KMS-11 (cell line): Measurements from ENCODE around the gene LINGO3.

Source experiments
- H2AFZ ChIP-seq: fragments of 200-600 bp; sonication (generic); 2 replicates; pipeline ENCODE4 v1.6.1; 2016; ENCODE audit warnings: antibody characterized with exemption, mixed run types, low read depth
- H3K27ac ChIP-seq: fragments of 200-600 bp; sonication (generic); 2 replicates; pipeline ENCODE4 v1.6.1; 2016; ENCODE audit warnings: mild to moderate bottlenecking, mixed run types
- H3K27me3 ChIP-seq: fragments of 200-600 bp; sonication (generic); 2 replicates; pipeline ENCODE4 v1.6.1; 2017; ENCODE audit warnings: mild to moderate bottlenecking, low read depth, mixed run types, moderate library complexity; ENCODE audit not compliant: insufficient read depth
- H3K36me3 ChIP-seq: fragments of 200-600 bp; sonication (generic); 2 replicates; pipeline ENCODE4 v1.6.1; 2017; ENCODE audit warnings: mild to moderate bottlenecking, mixed run types; ENCODE audit not compliant: insufficient read depth
- H3K4me1 ChIP-seq: fragments of 200-600 bp; sonication (generic); 2 replicates; pipeline ENCODE4 v1.6.1; 2016; ENCODE audit warnings: mild to moderate bottlenecking, low read depth, mixed run types; ENCODE audit not compliant: poor library complexity, severe bottlenecking
- H3K4me2 ChIP-seq: fragments of 200-600 bp; sonication (generic); 2 replicates; pipeline ENCODE4 v1.7.0; 2016; ENCODE audit warnings: mild to moderate bottlenecking, mixed run types
- H3K4me3 ChIP-seq: fragments of 200-600 bp; sonication (generic); IDR thresholded peaks from 2 replicates; pipeline ENCODE4 v1.6.1; 2017; ENCODE audit warnings: low read depth, low read length, mixed read lengths; ENCODE audit not compliant: insufficient read depth
- H3K79me2 ChIP-seq: fragments of 200-600 bp; sonication (generic); 2 replicates; pipeline ENCODE4 v1.6.1; 2016; ENCODE audit warnings: low read depth, mixed run types; ENCODE audit not compliant: insufficient read depth
- H3K9ac ChIP-seq: fragments of 200-600 bp; sonication (generic); 2 replicates; pipeline ENCODE4 v1.6.1; 2016; ENCODE audit warnings: mild to moderate bottlenecking, mixed run types
- H4K20me1 ChIP-seq: fragments of 200-600 bp; sonication (generic); 2 replicates; pipeline ENCODE4 v1.6.1; 2016; ENCODE audit warnings: mild to moderate bottlenecking, mixed run types; ENCODE audit not compliant: insufficient read depth
- TF ChIP-seq, protein P1 (sequence below): fragments of 200-600 bp; sonication (generic); conservative IDR thresholded peaks from 2 replicates; pipeline ENCODE4 v1.6.1; 2017; ENCODE audit warnings: low read depth, mild to moderate bottlenecking, antibody characterized with exemption, low read length, moderate library complexity, mixed read lengths

Gene LINGO3

DNA sequence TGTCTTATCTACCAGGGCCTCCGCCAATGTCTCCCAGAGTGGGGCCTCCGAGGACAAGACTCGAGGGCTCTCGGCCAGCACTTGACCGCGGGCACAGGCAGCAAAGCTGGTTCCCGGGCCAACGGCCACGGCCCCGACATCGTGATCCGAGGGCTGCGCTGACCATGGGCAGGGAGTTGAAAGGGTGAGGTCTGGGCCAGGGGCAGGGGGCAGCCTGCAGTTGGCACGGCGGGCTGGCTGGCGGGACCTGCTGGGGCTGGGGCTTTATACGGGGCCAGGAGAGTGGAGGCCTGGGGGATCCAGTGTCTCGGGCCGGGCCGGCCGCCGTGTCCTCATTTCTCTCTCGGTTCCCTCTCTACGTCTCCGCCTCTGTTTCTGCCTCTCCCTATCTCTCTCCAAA is 9.8 kb upstream of the LINGO3 start:
- Histone ChIP-seq H3K4me3 (no peak overlapping the region), H3K4me2 (no peak overlapping the region), H3K27ac (no peak overlapping the region), H3K79me2 (no peaks in the 10 kb centered on the region), H3K27me3 (no peaks in the 10 kb centered on the region; the same call in 1 of the 2 replicates), H3K4me1 (no peaks in the 10 kb centered on the region), H3K36me3 (no peaks in the 10 kb centered on the region), H4K20me1 (no peaks in the 10 kb centered on the region), H3K9ac (no peak overlapping the region), H2AFZ (no peak overlapping the region)
- TF ChIP-seq, protein P1, sequence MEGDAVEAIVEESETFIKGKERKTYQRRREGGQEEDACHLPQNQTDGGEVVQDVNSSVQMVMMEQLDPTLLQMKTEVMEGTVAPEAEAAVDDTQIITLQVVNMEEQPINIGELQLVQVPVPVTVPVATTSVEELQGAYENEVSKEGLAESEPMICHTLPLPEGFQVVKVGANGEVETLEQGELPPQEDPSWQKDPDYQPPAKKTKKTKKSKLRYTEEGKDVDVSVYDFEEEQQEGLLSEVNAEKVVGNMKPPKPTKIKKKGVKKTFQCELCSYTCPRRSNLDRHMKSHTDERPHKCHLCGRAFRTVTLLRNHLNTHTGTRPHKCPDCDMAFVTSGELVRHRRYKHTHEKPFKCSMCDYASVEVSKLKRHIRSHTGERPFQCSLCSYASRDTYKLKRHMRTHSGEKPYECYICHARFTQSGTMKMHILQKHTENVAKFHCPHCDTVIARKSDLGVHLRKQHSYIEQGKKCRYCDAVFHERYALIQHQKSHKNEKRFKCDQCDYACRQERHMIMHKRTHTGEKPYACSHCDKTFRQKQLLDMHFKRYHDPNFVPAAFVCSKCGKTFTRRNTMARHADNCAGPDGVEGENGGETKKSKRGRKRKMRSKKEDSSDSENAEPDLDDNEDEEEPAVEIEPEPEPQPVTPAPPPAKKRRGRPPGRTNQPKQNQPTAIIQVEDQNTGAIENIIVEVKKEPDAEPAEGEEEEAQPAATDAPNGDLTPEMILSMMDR = no peak

DNA sequence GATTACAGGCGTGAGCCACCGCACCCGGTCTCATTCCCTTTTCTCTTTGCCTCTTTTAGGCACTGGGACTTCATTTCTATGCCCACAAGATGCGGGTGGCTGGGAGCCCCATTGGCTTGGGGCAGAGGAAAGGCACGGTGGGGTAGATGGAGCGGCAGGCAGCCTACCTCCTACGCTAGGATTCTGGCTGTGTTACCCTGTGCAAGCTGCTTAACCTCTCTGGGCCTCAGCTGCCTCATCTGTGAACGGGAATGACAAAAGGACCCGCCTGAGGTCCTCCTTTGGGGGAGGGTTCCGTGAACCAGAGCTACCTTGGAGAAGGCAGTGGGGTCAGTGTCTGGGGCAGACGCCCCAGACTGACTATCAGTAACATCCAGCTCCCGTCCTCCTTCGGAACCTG is 9.3 kb upstream of the LINGO3 start:
- Histone ChIP-seq H3K4me2 (no peak overlapping the region), H3K9ac (no peak overlapping the region), H3K27me3 (peaks cover 2% of the 10 kb centered on the region; the same call in 1 of the 2 replicates), H3K36me3 (no peaks in the 10 kb centered on the region), H3K4me3 (no peak overlapping the region), H3K79me2 (no peaks in the 10 kb centered on the region), H3K4me1 (no peaks in the 10 kb centered on the region), H2AFZ (no peak overlapping the region), H4K20me1 (no peaks in the 10 kb centered on the region), H3K27ac (no peak overlapping the region)
- TF ChIP-seq, protein P1 = no peak

DNA sequence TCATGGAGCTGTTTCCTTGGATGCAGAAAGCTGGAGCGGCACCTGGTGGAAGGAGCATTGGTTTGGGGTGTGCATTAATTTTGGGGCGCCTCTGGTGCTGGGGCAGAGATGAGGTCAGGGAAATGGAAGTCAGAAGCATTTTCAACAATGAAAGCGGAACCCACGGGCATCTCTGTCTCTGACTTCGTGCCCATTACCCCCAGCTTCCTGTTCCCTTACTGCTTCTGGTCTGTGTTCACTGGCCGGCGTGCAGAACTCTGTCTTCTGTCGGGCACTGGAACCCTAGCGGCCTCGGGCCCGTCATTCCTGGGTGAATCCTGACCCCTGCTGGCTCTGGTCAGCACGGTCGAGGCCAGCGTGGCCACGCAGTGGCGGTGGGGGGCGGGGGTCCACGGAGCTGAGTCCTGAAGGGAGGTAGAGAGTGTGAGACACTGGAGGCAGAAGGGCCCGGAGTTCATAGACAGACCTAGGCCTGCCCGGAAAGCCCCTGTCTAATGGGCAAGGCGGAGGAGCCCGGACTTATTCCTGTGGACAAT is 7.9 kb upstream of the LINGO3 start:
- H3K9ac ChIP-seq = no peak overlapping the region
- H3K4me3 ChIP-seq = no peak overlapping the region

DNA sequence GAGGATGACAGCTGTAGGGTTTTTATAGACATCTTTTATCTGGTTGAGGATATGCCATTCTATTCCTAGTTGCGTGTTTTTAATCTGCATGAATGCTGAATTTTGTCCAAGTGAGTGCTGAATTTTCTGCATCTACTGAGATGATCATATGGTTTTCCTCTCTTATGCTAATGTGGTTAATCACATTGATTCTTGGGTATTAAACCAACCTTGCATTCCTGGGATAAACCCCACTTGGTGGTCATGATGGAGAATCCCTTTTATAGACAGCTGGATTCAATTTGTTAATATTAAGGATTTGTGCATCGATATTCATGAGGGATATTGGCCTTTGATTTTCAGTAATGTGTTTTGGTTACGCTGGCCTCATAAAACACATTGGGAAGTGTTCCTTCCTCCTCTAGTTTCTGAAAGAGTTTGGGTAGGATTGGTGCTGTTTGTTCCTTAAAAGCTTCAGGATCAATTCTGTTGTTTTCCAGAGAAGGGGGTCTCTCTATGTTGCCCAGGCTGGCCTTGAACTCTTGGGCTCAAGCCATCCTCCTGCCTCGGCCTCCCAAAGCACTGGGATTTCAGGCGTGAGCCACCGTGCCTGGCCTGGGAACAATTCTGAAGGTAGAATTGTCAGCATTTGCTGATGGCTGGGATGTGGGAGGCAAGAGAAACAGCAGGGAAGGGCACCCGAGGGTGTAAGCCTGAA is 7.3 kb upstream of the LINGO3 start:
- H3K9ac ChIP-seq = no peak overlapping the region
- H3K4me3 ChIP-seq = no peak overlapping the region
- H3K4me2 ChIP-seq = no peak overlapping the region
- H3K36me3 ChIP-seq = no peaks in the 10 kb centered on the region
- no peaks in the 10 kb centered on the region for H3K79me2 ChIP-seq
- no peak overlapping the region for H3K27ac ChIP-seq
- H3K4me1 ChIP-seq = no peaks in the 10 kb centered on the region
- no peak overlapping the region for H2AFZ ChIP-seq
- TF ChIP-seq, protein P1 = no peak
- no peaks in the 10 kb centered on the region for H4K20me1 ChIP-seq
- H3K27me3 ChIP-seq = peaks cover 4% of the 10 kb centered on the region; the same call in 1 of the 2 replicates

More for the DNA sequence above, 7.9 kb upstream of the LINGO3 start:
- Histone ChIP-seq H2AFZ (no peak overlapping the region), H3K27ac (no peak overlapping the region), H3K27me3 (peaks cover 4% of the 10 kb centered on the region; the same call in 1 of the 2 replicates), H3K4me1 (no peaks in the 10 kb centered on the region), H3K4me2 (no peak overlapping the region), H3K79me2 (no peaks in the 10 kb centered on the region), H4K20me1 (no peaks in the 10 kb centered on the region), H3K36me3 (no peaks in the 10 kb centered on the region)
- TF ChIP-seq, protein P1 = 0 out of 2 replicates have a peak, but pooled peaks have one; percentile 24
